Esophagus squamous epithelium (tissue), 5 donors: ENCODE data around the gene SLC9A1. TPM values are rescaled to one million over a fixed set of nuclear protein-coding genes. Genes with fewer than 3 reads are reported as not detected.

Experiments
- DNase-seq: peaks from one replicate; lab custom pipeline; 2025; lab: John Stamatoyannopoulos, UW
- H3K27ac ChIP-seq, 4 donors: fragments of 200-600 bp; sonication (generic); one replicate each; pipeline ENCODE4 v1.5.1; 2016 to 2019; ENCODE audit warnings: mild to moderate bottlenecking in 1 of 4
- H3K27me3 ChIP-seq, 4 donors: fragments of 200-600 bp; sonication (generic); 1 replicate in 3 of 4; 2 replicates in 1 of 4; pipeline versions ENCODE4 v1.5.1 to v1.6.0; 2017 to 2021; ENCODE audit warnings: antibody characterized with exemption in 1 of 4
- H3K36me3 ChIP-seq, 3 donors: fragments of 200-600 bp; sonication (generic); one replicate each; pipeline ENCODE4 v1.5.1; 2016 to 2019
- H3K4me1 ChIP-seq, 3 donors: fragments of 200-600 bp; sonication (generic); one replicate each; pipeline ENCODE4 v1.5.1; 2017 to 2019
- H3K4me3 ChIP-seq, 4 donors: fragments of 200-600 bp; sonication (generic); 1 replicate in 3 of 4; 2 replicates in 1 of 4; pipeline ENCODE4 v1.5.1; 2016 to 2019; ENCODE audit warnings: mild to moderate bottlenecking in 2 of 4, moderate library complexity in 1 of 4
- H3K9me3 ChIP-seq, 3 donors: fragments of 200-600 bp; sonication (generic); one replicate each; pipeline ENCODE4 v1.5.1; 2016 to 2019
- CTCF ChIP-seq, 6 experiments: fragments of 450-650 bp in 4 of 6; fragments of 200-600 bp in 2 of 6; sonication (generic) in 2 of 6; IDR thresholded peaks; one replicate each; pipeline ENCODE4 v1.5.1; 2016 to 2019; ENCODE audit warnings: antibody characterized with exemption in 6 of 6, mild to moderate bottlenecking in 4 of 6, moderate library complexity in 4 of 6
- POLR2A ChIP-seq, 4 donors: fragments of 450-650 bp; IDR thresholded peaks; one replicate each; pipeline ENCODE4 v1.6.1; 2017; ENCODE audit warnings: antibody characterized with exemption in 4 of 4, mild to moderate bottlenecking in 4 of 4, moderate library complexity in 3 of 4
- WGBS, 2 donors: methylation state at CpG; one replicate each; pipeline ENCODE4 v1.1.5; 2018; 5-methylcytosine and 5-hydroxymethylcytosine counted together
- intact Hi-C: fragments of 100-400 bp; cut with DNase I; formaldehyde crosslinking; loops from one replicate; pipeline ENCODE4 v1.15.0; 2022
- total RNA-seq, 4 donors: library from RNA; depleted of rRNA; stranded (reverse); fragments of >200 nt; gene quantifications; one replicate each; pipeline ENCODE4 v1.1.0, GENCODE V29; 2016
- donor health status: DM: yes; HTN: yes; CAD: no.

SLC9A1 gene
- total RNA-seq, 4 donors from 2014 or later = 11.4 to 18.8 (median 16.6) TPM

DNA sequence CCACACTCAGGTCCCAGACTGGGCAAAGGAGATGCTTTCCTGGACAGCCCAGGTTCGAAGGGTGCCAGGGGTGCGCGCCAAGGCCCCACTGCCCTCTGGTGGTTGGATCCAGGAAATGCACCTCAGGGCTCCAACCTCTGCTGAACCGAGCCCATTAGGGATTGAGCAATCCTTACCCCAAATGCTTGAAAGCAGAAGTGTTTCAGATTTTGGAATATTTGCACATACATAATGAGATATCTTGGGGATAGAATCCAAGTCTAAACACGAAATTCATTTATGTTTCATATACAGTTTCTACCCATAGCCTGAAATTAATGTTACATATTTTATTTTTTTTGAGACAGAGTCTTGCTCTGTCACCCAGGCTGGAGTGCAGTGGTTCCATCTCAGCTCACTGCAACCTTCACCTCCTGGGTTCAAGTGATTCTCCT is 57.4 kb downstream of the SLC9A1 start:
- TF ChIP-seq CTCF (IDR thresholded peaks at IDR 0.05) (peak; percentile 94 to 99 (median 98)), POLR2A (IDR thresholded peaks at IDR 0.05) (no peak)
- Histone ChIP-seq H3K4me1 (peaks cover 27 to 39% (median 27%) of the 10 kb centered on the region in 3 donors), H3K27ac (peak overlapping the region; percentile 83 to 88 (median 86)), H3K4me3 (no peak overlapping the region), H3K36me3 (peaks cover 0 to 20% (median 0%) of the 10 kb centered on the region in 3 donors), H3K9me3 (no peaks in the 10 kb centered on the region), H3K27me3 (no peaks in the 10 kb centered on the region)
- intact Hi-C loops = loop anchor here (2.0 to 10.0 kb wide), 2 partner anchors 49 to 103 kb away; partner anchors contain the start of gene TRNP1
- no peak for DNase-seq
- WGBS, 2 donors = 0 to 9% methylated on average over 3 of the region's 5 CpGs

- peaks cover 0 to 2% (median 0%) of the 10 kb centered on the region in 3 donors for H3K36me3 ChIP-seq
- no peak overlapping the region for H3K27ac ChIP-seq
- no peak for TF ChIP-seq POLR2A (IDR thresholded peaks at IDR 0.05)
- no peak for TF ChIP-seq CTCF (IDR thresholded peaks at IDR 0.05)
- no peak overlapping the region for H3K4me3 ChIP-seq
- H3K4me1 ChIP-seq = peaks cover 27 to 36% (median 27%) of the 10 kb centered on the region in 3 donors
- whole genome bisulfite sequencing, 2 donors = 86 to 92% methylated on average over 2 of the region's 2 CpGs
- no peaks in the 10 kb centered on the region for H3K9me3 ChIP-seq
- H3K27me3 ChIP-seq = no peaks in the 10 kb centered on the region
- no peak for DNase-seq
- intact Hi-C loops = loop anchor here (10.0 kb wide), 1 partner anchor 101 kb away; the partner anchor contains the start of gene TRNP1
Measured at GRCh38 chr1:27095576-27095975, 59.3 kb downstream of the SLC9A1 start.

GRCh38 chr1:27092888-27093287 is 62.0 kb downstream of the SLC9A1 start:
- intact Hi-C loops = loop anchor here (10.0 kb wide), 1 partner anchor 98 kb away; the partner anchor contains the start of gene TRNP1
- Histone ChIP-seq H3K36me3 (no peaks in the 10 kb centered on the region), H3K4me3 (no peak overlapping the region), H3K4me1 (peaks cover 3 to 9% (median 4%) of the 10 kb centered on the region in 3 donors), H3K27ac (no peak overlapping the region), H3K27me3 (no peaks in the 10 kb centered on the region), H3K9me3 (no peaks in the 10 kb centered on the region)
- TF ChIP-seq CTCF (IDR thresholded peaks at IDR 0.05) = no peak
- no peak for TF ChIP-seq POLR2A (IDR thresholded peaks at IDR 0.05)
- DNase-seq = no peak
- 85 to 96% methylated on average over 3 of the region's 3 CpGs for WGBS, 2 donors

- 59 to 60% methylated on average over 5 of the region's 5 CpGs for WGBS, 2 donors
Measured at GRCh38 chr1:27090911-27091310, 64.0 kb downstream of the SLC9A1 start.

More at GRCh38 chr1:27090911-27091310, 64.0 kb downstream of the SLC9A1 start:
- intact Hi-C loops = loop anchor here (10.0 kb wide), 1 partner anchor 96 kb away; the partner anchor contains the start of gene TRNP1
- no peak for TF ChIP-seq CTCF (IDR thresholded peaks at IDR 0.05)
- no peak for TF ChIP-seq POLR2A (IDR thresholded peaks at IDR 0.05)
- H3K27me3 ChIP-seq = peaks cover 0 to 1% (median 0%) of the 10 kb centered on the region in 4 donors
- DNase-seq = no peak
- H3K36me3 ChIP-seq = no peaks in the 10 kb centered on the region
- H3K4me1 ChIP-seq = no peaks in the 10 kb centered on the region
- no peak overlapping the region for H3K27ac ChIP-seq
- H3K9me3 ChIP-seq = no peaks in the 10 kb centered on the region
- no peak overlapping the region for H3K4me3 ChIP-seq
